IMR-90 (cell line): ENCODE measurements around the gene RYR2. TPM values are rescaled to one million over a fixed set of nuclear protein-coding genes. Genes with fewer than 3 reads are reported as not detected.

ENCODE experiments used
- ATAC-seq: fragments of 200-7000 bp; cut with Tn5 transposase; 2 replicates; pipeline ENCODE4 v1.9.1; 2020; ENCODE audit warnings: low read depth, mild to moderate bottlenecking, moderate library complexity
- BruUV-seq: library from RNA; stranded (reverse); fragments of 400-500 nt; replicated peaks from 2 replicates; lab custom pipeline; 2021; lab: Mats Ljungman, UMichigan
- CTCF ChIA-PET: fragments of 300-600 bp; formaldehyde crosslinking; extraction: SDS; loops from one replicate; lab custom pipeline; 2021; ENCODE audit warnings: antibody characterized with exemption; lab: Yijun Ruan, JAX
- POLR2A ChIA-PET: fragments of 300-600 bp; sonication (Branson Sonifier 250); formaldehyde crosslinking; loops from one replicate; lab custom pipeline; 2022; ENCODE audit warnings: antibody characterized with exemption; ENCODE audit not compliant: unreplicated experiment; lab: Charles Lee
- DNase-seq: peaks from one replicate; pipeline ENCODE4 v3.0.0; 2013
- H2AFZ ChIP-seq: replicated peaks from 2 replicates; pipeline ENCODE3; 2013; ENCODE audit warnings: low read length, mild to moderate bottlenecking; ENCODE audit not compliant: poor library complexity
- H2AK5ac ChIP-seq: 2 replicates; pipeline ENCODE4 v1.6.1; 2013; ENCODE audit warnings: low read depth, low read length, inconsistent platforms
- H2AK9ac ChIP-seq: replicated peaks from 2 replicates; pipeline ENCODE3; 2013; ENCODE audit warnings: mild to moderate bottlenecking, low read depth, low read length, moderate library complexity; ENCODE audit not compliant: poor library complexity
- H2BK120ac ChIP-seq: 2 replicates; pipeline ENCODE4 v1.6.1; 2013; ENCODE audit warnings: low read depth, low read length, inconsistent platforms
- H2BK15ac ChIP-seq: 3 replicates; pipeline ENCODE4 v1.6.1; 2013; ENCODE audit warnings: low read depth, low read length, inconsistent platforms
- H2BK20ac ChIP-seq: 2 replicates; pipeline ENCODE4 v1.6.1; 2013; ENCODE audit warnings: low read depth, mild to moderate bottlenecking, inconsistent platforms, low read length, moderate library complexity
- H2BK5ac ChIP-seq: 2 replicates; pipeline ENCODE4 v1.6.1; 2013; ENCODE audit warnings: mild to moderate bottlenecking, low read depth, low read length, inconsistent platforms; ENCODE audit not compliant: poor library complexity, severe bottlenecking
- H3K14ac ChIP-seq: replicated peaks from 2 replicates; pipeline ENCODE4 v1.6.1; 2013; ENCODE audit warnings: low read depth, low read length, inconsistent platforms
- H3K18ac ChIP-seq: 2 replicates; pipeline ENCODE4 v1.6.1; 2013; ENCODE audit warnings: low read depth, low read length, control low read depth
- H3K23ac ChIP-seq: 2 replicates; pipeline ENCODE4 v1.6.1; 2013; ENCODE audit warnings: low read depth, low read length, inconsistent platforms
- H3K27ac ChIP-seq: 2 replicates; pipeline ENCODE4 v1.5.1; 2013; ENCODE audit warnings: mild to moderate bottlenecking, control low read depth, low read length; ENCODE audit not compliant: insufficient read depth
- H3K27me3 ChIP-seq: 2 replicates; pipeline ENCODE4 v1.6.1; 2013; ENCODE audit warnings: low read length; ENCODE audit not compliant: control insufficient read depth, insufficient read depth
- H3K36me3 ChIP-seq: 2 replicates; pipeline ENCODE4 v1.6.1; 2013; ENCODE audit warnings: low read length, mixed read lengths; ENCODE audit not compliant: control insufficient read depth, insufficient read depth
- H3K4ac ChIP-seq: 2 replicates; pipeline ENCODE4 v1.6.1; 2013; ENCODE audit warnings: low read depth, low read length, inconsistent platforms
- H3K4me1 ChIP-seq: 2 replicates; pipeline ENCODE4 v1.6.1; 2013; ENCODE audit warnings: low read length, mixed read lengths; ENCODE audit not compliant: control insufficient read depth, insufficient read depth
- H3K4me2 ChIP-seq: 2 replicates; pipeline ENCODE4 v1.6.1; 2013; ENCODE audit warnings: low read depth, mild to moderate bottlenecking, control low read depth, low read length, moderate library complexity
- H3K4me3 ChIP-seq: 2 replicates; pipeline ENCODE4 v1.5.1; 2013; ENCODE audit warnings: low read depth, mild to moderate bottlenecking, control low read depth, low read length, moderate library complexity; ENCODE audit not compliant: insufficient read depth
- H3K56ac ChIP-seq: 2 replicates; pipeline ENCODE4 v1.6.1; 2013; ENCODE audit warnings: low read length, inconsistent platforms; ENCODE audit not compliant: insufficient read depth; ENCODE audit errors: extremely low read depth
- H3K79me1 ChIP-seq, 2 experiments: 2 replicates each; pipeline ENCODE4 v1.6.1; 2013; ENCODE audit warnings: low read length in 2 of 2, inconsistent platforms in 1 of 2, low read depth in 1 of 2
- H3K9ac ChIP-seq: 2 replicates; pipeline ENCODE4 v1.6.1; 2013; ENCODE audit warnings: low read depth, low read length, control low read depth
- H3K9me1 ChIP-seq: 2 replicates; pipeline ENCODE4 v1.6.1; 2013; ENCODE audit warnings: low read length, inconsistent platforms; ENCODE audit not compliant: insufficient read depth
- H3K9me3 ChIP-seq: 2 replicates; pipeline ENCODE4 v1.6.1; 2013; ENCODE audit warnings: low read length; ENCODE audit not compliant: control insufficient read depth, insufficient read depth
- H4K20me1 ChIP-seq: 2 replicates; pipeline ENCODE4 v1.6.1; 2013; ENCODE audit warnings: low read length, inconsistent platforms; ENCODE audit not compliant: insufficient read depth
- H4K5ac ChIP-seq: 2 replicates; pipeline ENCODE4 v1.6.1; 2013; ENCODE audit warnings: mild to moderate bottlenecking, low read depth, low read length, control low read depth
- H4K8ac ChIP-seq, 2 experiments: 2 replicates each; pipeline ENCODE4 v1.6.1; 2013; ENCODE audit warnings: low read depth in 2 of 2, low read length in 2 of 2, control low read depth in 1 of 2, inconsistent platforms in 1 of 2
- H4K91ac ChIP-seq: 2 replicates; pipeline ENCODE4 v1.6.1; 2013; ENCODE audit warnings: low read depth, low read length, inconsistent platforms; ENCODE audit not compliant: insufficient read depth
- CTCF ChIP-seq: conservative IDR thresholded peaks from 2 replicates; pipeline ENCODE4 v1.5.1; 2012; ENCODE audit warnings: mild to moderate bottlenecking, low read depth, low read length, improper control_type of control experiment
- ELK1 ChIP-seq: fragments of 150-350 bp; IDR thresholded peaks from 2 replicates; pipeline ENCODE4 v1.6.1; 2016; ENCODE audit warnings: low read depth, mild to moderate bottlenecking, low read length, moderate library complexity, borderline replicate concordance
- WGBS, 2 experiments: methylation state at CpG; one replicate each; pipeline versions ENCODE4 v1.1.5 to v1.1.7; 2013; ENCODE audit warnings: missing lambda C conversion rate in 2 of 2; ENCODE audit not compliant: insufficient read length in 1 of 2; ENCODE audit errors: extremely low coverage in 2 of 2; 5-methylcytosine and 5-hydroxymethylcytosine counted together
- dilution Hi-C: fragments of 300-500 bp; cut with HindIII; formaldehyde crosslinking; loops from one replicate; pipeline ENCODE4 v1.14.3; 2018; ENCODE audit warnings: low sequenced_read_pairs; ENCODE audit not compliant: unreplicated experiment
- in situ Hi-C: fragments of 300-500 bp; cut with MboI; formaldehyde crosslinking; loops from 3 replicates; pipeline ENCODE4 v1.14.3; 2019; ENCODE audit warnings: low sequenced_read_pairs, inconsistent platforms, mixed read lengths
- intact Hi-C: fragments of 100-400 bp; cut with micrococcal nuclease; formaldehyde crosslinking; loops from 2 replicates; pipeline ENCODE4 v1.10.0; 2022
- polyA plus RNA-seq, 3 experiments: library from polyadenylated mRNA; depleted of rRNA; stranded (reverse); fragments of >200 nt; gene quantifications; 2 replicates each; pipeline ENCODE4 v1.2.3, GENCODE V29; 2012; ENCODE audit warnings: low replicate concordance in 1 of 3
- total RNA-seq: library from RNA; depleted of rRNA; stranded (reverse); fragments of >200 nt; gene quantifications from 2 replicates; pipeline ENCODE4 v1.2.3, GENCODE V29; 2012

RYR2 gene
- total and polyA plus RNA-seq, 2 of the 4 experiments (the other 2 are of a cell fraction) = not detected

- H2BK5ac ChIP-seq = no peak overlapping the region
- no peak overlapping the region for H3K14ac ChIP-seq
- H3K4me2 ChIP-seq = no peak overlapping the region
- dilution Hi-C loops (no loop called here), in situ Hi-C loops (no loop called here), intact Hi-C loops (no loop called here)
- no peak overlapping the region for H3K4ac ChIP-seq
- no peak overlapping the region for H2AK5ac ChIP-seq
- H4K5ac ChIP-seq = no peak overlapping the region
- H3K4me1 ChIP-seq = no peaks in the 10 kb centered on the region
- H2AK9ac ChIP-seq = no peak overlapping the region
- no peak overlapping the region for H4K8ac ChIP-seq
- ATAC-seq = peak; percentile 46; the same call in 1 of the 2 replicates
- H3K36me3 ChIP-seq = no peaks in the 10 kb centered on the region
- H3K27me3 ChIP-seq = no peaks in the 10 kb centered on the region
- H4K20me1 ChIP-seq = no peaks in the 10 kb centered on the region
- no CpG with 5 or more reads among the region's 5 CpGs for WGBS, 2 experiments
- ChIA-PET POLR2A (no interaction called here), CTCF (interaction anchor here (0.7 kb wide), 1 partner anchor 123 kb away, joined by 4 read pairs; no protein-coding TSS in a partner anchor)
- no peak overlapping the region for H2BK20ac ChIP-seq
- peak; percentile 4 for DNase-seq
- H3K79me1 ChIP-seq = no peaks in the 10 kb centered on the region
- H2AFZ ChIP-seq = no peak overlapping the region
- no peak overlapping the region for H2BK120ac ChIP-seq
- no peak overlapping the region for H3K9ac ChIP-seq
- no peak overlapping the region for H3K27ac ChIP-seq
- BruUV-seq = no TSS peak
- H2BK15ac ChIP-seq = no peak overlapping the region
- H3K18ac ChIP-seq = no peak overlapping the region
- no peak overlapping the region for H3K56ac ChIP-seq
- no peak overlapping the region for H4K91ac ChIP-seq
- H3K9me1 ChIP-seq = no peaks in the 10 kb centered on the region
- H3K4me3 ChIP-seq = no peak overlapping the region
- no peaks in the 10 kb centered on the region for H3K9me3 ChIP-seq
- H3K23ac ChIP-seq = no peak overlapping the region
- TF ChIP-seq ELK1 (no peak), CTCF (no peak)
These were observed 757.9 kb downstream of the RYR2 start for GRCh38 chr1:237799762-237800474.
